Measurements from ENCODE around the gene TASP1. TPM values are rescaled to one million over a fixed set of nuclear protein-coding genes. Genes with fewer than 3 reads are reported as not detected.

TASP1 gene
- total RNA-seq, 4 donors from 2014 or later, result 15.2 to 21.3 (median 17.8) TPM

- no peaks in the 10 kb centered on the region for H3K27me3 ChIP-seq
- WGBS, 2 donors (ENCODE audit: low coverage in 1 of 2), result 0 to 94% methylated on average over 1 to 2 of the region's 2 CpGs
- TF ChIP-seq EP300 (IDR thresholded peaks at IDR 0.05) (no peak), POLR2AphosphoS5 (IDR thresholded peaks at IDR 0.05) (no peak), POLR2A (IDR thresholded peaks at IDR 0.05) (no peak), CTCF (IDR thresholded peaks at IDR 0.05) (no peak)
These were observed 235.3 kb downstream of the TASP1 start for GRCh38 chr20:13403453-13403852.

GRCh38 chr20:13402986-13403385, 235.7 kb downstream of the TASP1 start:
- ATAC-seq, result no peak
- Histone ChIP-seq H3K27ac (no peak overlapping the region), H3K9me3 (no peaks in the 10 kb centered on the region), H3K36me3 (no peaks in the 10 kb centered on the region), H3K27me3 (no peaks in the 10 kb centered on the region), H3K4me3 (no peak overlapping the region), H3K4me1 (peaks cover 0 to 13% (median 0%) of the 10 kb centered on the region in 3 donors)
- TF ChIP-seq POLR2AphosphoS5 (IDR thresholded peaks at IDR 0.05) (no peak), EP300 (IDR thresholded peaks at IDR 0.05) (no peak), POLR2A (IDR thresholded peaks at IDR 0.05) (no peak), CTCF (IDR thresholded peaks at IDR 0.05) (no peak)
- 85 to 100% methylated on average over 2 of the region's 2 CpGs for WGBS, 2 donors (ENCODE audit: low coverage in 1 of 2)

More at GRCh38 chr20:13403453-13403852, 235.3 kb downstream of the TASP1 start:
- no peak overlapping the region for H3K27ac ChIP-seq
- no peak overlapping the region for H3K4me3 ChIP-seq
- no peaks in the 10 kb centered on the region for H3K9me3 ChIP-seq
- H3K36me3 ChIP-seq, result no peaks in the 10 kb centered on the region
- no peak for ATAC-seq
- peaks cover 0 to 8% (median 0%) of the 10 kb centered on the region in 3 donors for H3K4me1 ChIP-seq

GRCh38 chr20:13402171-13402760, 236.5 kb downstream of the TASP1 start:
- Histone ChIP-seq H3K4me3 (no peak overlapping the region), H3K27ac (no peak overlapping the region), H3K4me1 (peaks cover 0 to 20% (median 0%) of the 10 kb centered on the region in 3 donors), H3K9me3 (no peaks in the 10 kb centered on the region), H3K27me3 (no peaks in the 10 kb centered on the region), H3K36me3 (no peaks in the 10 kb centered on the region)
- no peak for TF ChIP-seq EP300 (IDR thresholded peaks at IDR 0.05)
- no peak for TF ChIP-seq POLR2AphosphoS5 (IDR thresholded peaks at IDR 0.05)
- no peak for ATAC-seq
- 54 to 58% methylated on average over 5 of the region's 5 CpGs for WGBS, 2 donors (ENCODE audit: low coverage in 1 of 2)

- H3K4me3 ChIP-seq, result no peak overlapping the region
- WGBS, 2 donors (ENCODE audit: low coverage in 1 of 2), result 86 to 100% methylated on average over 1 of the region's 1 CpG
- H3K36me3 ChIP-seq, result no peaks in the 10 kb centered on the region
- ATAC-seq, result no peak
- H3K4me1 ChIP-seq, result peaks cover 0 to 26% (median 3%) of the 10 kb centered on the region in 3 donors
- H3K27ac ChIP-seq, result no peak overlapping the region
- H3K27me3 ChIP-seq, result no peaks in the 10 kb centered on the region
- no peaks in the 10 kb centered on the region for H3K9me3 ChIP-seq
- TF ChIP-seq CTCF (IDR thresholded peaks at IDR 0.05) (no peak), POLR2AphosphoS5 (IDR thresholded peaks at IDR 0.05) (no peak), EP300 (IDR thresholded peaks at IDR 0.05) (no peak), POLR2A (IDR thresholded peaks at IDR 0.05) (no peak)
These were observed 237.1 kb downstream of the TASP1 start for GRCh38 chr20:13401596-13401995.

- Histone ChIP-seq H3K36me3 (no peaks in the 10 kb centered on the region), H3K9me3 (no peaks in the 10 kb centered on the region), H3K27ac (no peak overlapping the region), H3K4me3 (no peak overlapping the region), H3K27me3 (no peaks in the 10 kb centered on the region), H3K4me1 (peaks cover 0 to 32% (median 3%) of the 10 kb centered on the region in 3 donors)
- TF ChIP-seq CTCF (IDR thresholded peaks at IDR 0.05), result no peak
- ATAC-seq, result no peak
- WGBS, 2 donors (ENCODE audit: low coverage in 1 of 2), result 43 to 59% methylated on average over 2 of the region's 2 CpGs
These were observed 238.3 kb downstream of the TASP1 start for GRCh38 chr20:13400453-13400852.
